K562 treated with DMSO at 1 percent for 48 hours (cell line): ENCODE data around the gene PROM2. TPM values are rescaled to one million over a fixed set of nuclear protein-coding genes. Genes with fewer than 3 reads are reported as not detected.

Experiments
- total RNA-seq: library from RNA; unstranded; fragments of 300-600 nt; gene quantifications from 2 replicates; pipeline ENCODE4 v1.2.3, GENCODE V29; 2022; ENCODE audit warnings: low replicate concordance; ENCODE audit errors: extremely low read depth

The PROM2 gene
- not detected in 2 replicates for total RNA-seq

DNA sequence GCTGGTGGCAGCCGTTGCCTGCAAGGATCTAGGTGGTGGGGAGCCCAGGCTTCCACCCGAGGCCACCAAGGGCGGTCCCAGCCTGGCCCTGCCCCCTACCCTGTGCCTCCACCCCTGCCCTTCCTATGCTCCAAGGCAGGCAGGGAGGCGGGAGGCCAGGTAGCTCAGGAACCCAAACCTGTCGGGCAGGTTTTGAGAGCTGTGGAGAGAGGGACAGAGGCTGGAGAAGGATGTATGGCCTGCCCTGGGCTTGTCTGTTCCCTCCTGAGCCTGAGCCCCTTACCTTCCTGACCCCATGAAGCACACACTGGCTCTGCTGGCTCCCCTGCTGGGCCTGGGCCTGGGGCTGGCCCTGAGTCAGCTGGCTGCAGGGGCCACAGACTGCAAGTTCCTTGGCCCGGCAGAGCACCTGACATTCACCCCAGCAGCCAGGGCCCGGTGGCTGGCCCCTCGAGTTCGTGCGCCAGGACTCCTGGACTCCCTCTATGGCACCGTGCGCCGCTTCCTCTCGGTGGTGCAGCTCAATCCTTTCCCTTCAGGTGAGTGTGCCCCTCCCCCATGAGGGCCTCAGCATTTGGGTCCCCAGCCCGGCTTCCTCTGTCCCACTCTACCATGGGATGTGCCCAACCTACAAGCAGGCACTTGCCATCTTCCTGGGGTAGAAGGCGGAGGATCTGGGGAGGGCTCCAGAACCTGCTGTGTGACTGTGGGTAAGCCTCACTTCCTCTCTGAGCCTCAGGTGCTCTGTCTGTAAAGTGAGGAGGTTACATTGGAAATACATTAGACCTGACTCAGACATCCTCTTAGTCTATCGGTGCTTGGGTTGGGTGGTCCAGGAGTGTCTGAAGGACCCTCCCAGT lies at the start of gene PROM2:
TSS of gene PROM2 (plus strand) at position 159 of the 860 bp plus-strand sequence. CDS start at position 296, 137 bp downstream.

DNA sequence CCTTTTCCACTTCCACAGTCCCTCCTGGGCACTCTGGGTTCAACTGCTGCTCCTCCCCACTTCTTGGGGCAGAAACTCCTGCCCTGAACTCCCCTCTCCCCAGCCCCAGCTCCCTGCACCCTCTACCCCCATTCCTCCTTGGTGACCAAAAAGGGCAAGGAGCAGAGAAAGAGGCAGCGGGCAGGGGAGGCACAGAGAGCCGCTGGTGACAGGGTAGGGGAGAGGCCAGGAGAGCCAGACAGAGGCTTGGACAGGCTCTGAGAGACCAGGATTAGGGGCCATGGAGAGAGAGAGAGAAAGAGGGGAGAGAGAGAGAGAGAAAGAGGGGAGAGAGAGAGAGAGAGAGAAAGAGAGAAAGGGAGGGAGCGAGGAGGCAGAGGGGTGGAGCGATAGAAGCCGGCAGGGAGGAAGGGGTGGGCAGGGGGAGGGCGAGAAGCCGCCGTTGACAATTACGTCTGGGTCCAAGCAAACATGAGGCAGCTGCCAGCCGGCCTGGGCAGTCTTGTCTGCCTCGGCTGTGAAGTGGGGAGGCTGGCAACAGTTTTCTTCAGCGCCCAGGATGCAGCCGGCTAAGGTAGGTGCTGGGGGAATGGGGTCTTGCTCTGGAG lies 22.7 kb downstream of the PROM2 start, which contains the start of gene KCNIP3:
TSS of gene KCNIP3 (plus strand) at position 468 of the 608 bp plus-strand sequence. CDS start at position 560, 92 bp downstream.

Other genes starting within 250 kb of the PROM2 start
- gene MAL, start 248.7 kb upstream of the PROM2 start, total RNA-seq = not detected in 2 replicates
- gene MRPS5, start 152.6 kb upstream of the PROM2 start, total RNA-seq = not detected in 2 replicates
- not detected in 2 replicates for gene ZNF514, start 114.6 kb upstream of the PROM2 start, total RNA-seq
- not detected in 2 replicates for gene ZNF2, start 108.6 kb upstream of the PROM2 start, total RNA-seq
- not detected in 2 replicates for gene ZNF892, start 66.9 kb upstream of the PROM2 start, total RNA-seq
- not detected in 2 replicates for gene KCNIP3, start 22.9 kb downstream of the PROM2 start, total RNA-seq
- gene FAHD2A, start 128.3 kb downstream of the PROM2 start, total RNA-seq = not detected in 2 replicates
- gene TRIM43B, start 210.3 kb downstream of the PROM2 start, total RNA-seq = not detected in 2 replicates